Body of pancreas (tissue), 4 donors: ENCODE measurements around the gene MRPL9. TPM values are rescaled to one million over a fixed set of nuclear protein-coding genes. Genes with fewer than 3 reads are reported as not detected.
"Not testable (repeated sequence)": the region's sequence is repeated elsewhere in the genome, so short reads cannot be mapped to it uniquely, and the experiment has no call there.

ENCODE experiments used
- ATAC-seq: fragments of 150-250 bp; one replicate; pipeline ENCODE4 v1.9.1; 2016
- DNase-seq, 4 donors: peaks; one replicate each; pipeline ENCODE4 v3.0.0-alpha.2; 2019
- H3K27ac ChIP-seq, 4 donors: fragments of 200-600 bp; sonication (generic); 1 replicate in 3 of 4; 2 replicates in 1 of 4; pipeline versions ENCODE4 v1.5.1 to v1.6.1; 2016 to 2019; ENCODE audit warnings: mild to moderate bottlenecking in 1 of 4, mixed read lengths in 1 of 4, moderate library complexity in 1 of 4
- H3K27me3 ChIP-seq, 2 donors: fragments of 200-600 bp; sonication (generic); one replicate each; pipeline ENCODE4 v1.6.0; 2016; ENCODE audit warnings: mild to moderate bottlenecking in 1 of 2
- H3K36me3 ChIP-seq, 2 donors: fragments of 200-600 bp; sonication (generic); replicated peaks in 1 of 2; 2 replicates each; pipeline ENCODE4 v1.5.1; 2016; ENCODE audit warnings: low read depth in 2 of 2; ENCODE audit not compliant: insufficient read depth in 1 of 2
- H3K4me1 ChIP-seq: fragments of 200-600 bp; sonication (generic); one replicate; pipeline ENCODE4 v1.6.0; 2016
- H3K4me3 ChIP-seq, 2 donors: fragments of 200-600 bp; sonication (generic); 1 replicate in 1 of 2; 2 replicates in 1 of 2; pipeline ENCODE4 v1.5.1; 2016 to 2019
- H3K9me3 ChIP-seq, 3 donors: fragments of 200-600 bp; sonication (generic); 1 replicate in 2 of 3; 2 replicates in 1 of 3; pipeline ENCODE4 v1.5.1; 2016
- CTCF ChIP-seq, 7 experiments: fragments of 450-650 bp in 4 of 7; fragments of 200-600 bp in 3 of 7; sonication (generic) in 3 of 7; IDR thresholded peaks; one replicate each; pipeline ENCODE4 v1.5.1; 2016 to 2019; ENCODE audit warnings: antibody characterized with exemption in 7 of 7
- POLR2A ChIP-seq, 3 donors: fragments of 450-650 bp; IDR thresholded peaks; one replicate each; pipeline ENCODE4 v1.6.1; 2016; ENCODE audit warnings: antibody characterized with exemption in 3 of 3, mild to moderate bottlenecking in 2 of 3
- WGBS, 2 donors: methylation state at CpG; one replicate each; pipeline ENCODE4 v1.1.5; 2017; 5-methylcytosine and 5-hydroxymethylcytosine counted together
- intact Hi-C: fragments of 100-400 bp; cut with DNase I; formaldehyde crosslinking; loops from one replicate; pipeline ENCODE4 v1.15.1; 2023
- total RNA-seq, 2 donors: library from RNA; depleted of rRNA; stranded (reverse); fragments of >200 nt; gene quantifications; one replicate each; pipeline ENCODE4 v1.1.0, GENCODE V29; 2016

MRPL9 gene
- total RNA-seq, 2 donors from 2014 or later: 24.6 to 40.2 TPM

- Histone ChIP-seq H3K27me3 (no peaks in the 10 kb centered on the region), H3K4me1 (peaks cover 8% of the 10 kb centered on the region), H3K27ac (peak within 1 kb of the TSS; percentile 35 to 79 (median 63)), H3K9me3 (no peaks in the 10 kb centered on the region), H3K36me3 (no peaks in the 10 kb centered on the region), H3K4me3 (peak within 1 kb of the TSS; percentile 66 to 90)
- DNase-seq (peak; percentile 98 to 99 (median 98)), ATAC-seq (peak; percentile 99)
- WGBS, 2 donors: 0 to 1% methylated on average over 40 to 58 of the region's 58 CpGs
- peak in 4 of 7 experiments; percentile 7 to 70 (median 46) for TF ChIP-seq CTCF (IDR thresholded peaks at IDR 0.05)
- TF ChIP-seq POLR2A (IDR thresholded peaks at IDR 0.05): peak; percentile 60 to 84 (median 81)
- intact Hi-C loops: no loop called here
Observed at GRCh38 chr1:151790071-151790939, 27.0 kb upstream of the MRPL9 start, which contains the start of gene TDRKH. Gene TDRKH (minus strand): TSS chr1:151790500. CDS start chr1:151783022, 7,478 bp downstream.

- no peaks in the 10 kb centered on the region for H3K27me3 ChIP-seq
- H3K4me1 ChIP-seq: peaks cover 8% of the 10 kb centered on the region
- TF ChIP-seq CTCF (IDR thresholded peaks at IDR 0.05): no peak
- H3K4me3 ChIP-seq: no peak overlapping the region
- H3K9me3 ChIP-seq: no peaks in the 10 kb centered on the region
- no peak for ATAC-seq
- DNase-seq: no peak
- 83 to 92% methylated on average over 3 of the region's 3 CpGs for WGBS, 2 donors
- no peaks in the 10 kb centered on the region for H3K36me3 ChIP-seq
- intact Hi-C loops: no loop called here
- no peak overlapping the region for H3K27ac ChIP-seq
Observed at GRCh38 chr1:151787689-151788088, 24.4 kb upstream of the MRPL9 start.

GRCh38 chr1:151783796-151784195 is 20.5 kb upstream of the MRPL9 start:
- H3K9me3 ChIP-seq: no peaks in the 10 kb centered on the region
- intact Hi-C loops: no loop called here
- H3K4me3 ChIP-seq: no peak overlapping the region
- ATAC-seq (no peak), DNase-seq (no peak)
- H3K27ac ChIP-seq: no peak overlapping the region
- TF ChIP-seq POLR2A (IDR thresholded peaks at IDR 0.05) (no peak), CTCF (IDR thresholded peaks at IDR 0.05) (no peak)
- H3K36me3 ChIP-seq: no peaks in the 10 kb centered on the region
- 70 to 75% methylated on average over 2 of the region's 2 CpGs for WGBS, 2 donors
- H3K27me3 ChIP-seq: no peaks in the 10 kb centered on the region
- H3K4me1 ChIP-seq: no peaks in the 10 kb centered on the region

GRCh38 chr1:151782741-151783140 is 19.4 kb upstream of the MRPL9 start:
- Histone ChIP-seq H3K9me3 (no peaks in the 10 kb centered on the region), H3K27ac (no peak overlapping the region), H3K27me3 (no peaks in the 10 kb centered on the region), H3K4me1 (no peaks in the 10 kb centered on the region), H3K4me3 (no peak overlapping the region), H3K36me3 (no peaks in the 10 kb centered on the region)
- ATAC-seq: no peak
- intact Hi-C loops: no loop called here
- TF ChIP-seq CTCF (IDR thresholded peaks at IDR 0.05) (no peak), POLR2A (IDR thresholded peaks at IDR 0.05) (no peak)
- no peak for DNase-seq
- WGBS, 2 donors: 79 to 93% methylated on average over 3 of the region's 3 CpGs

- H3K4me3 ChIP-seq, DNase-seq, H3K27me3 ChIP-seq, H3K36me3 ChIP-seq, H3K27ac ChIP-seq, H3K4me1 ChIP-seq, H3K9me3 ChIP-seq, intact Hi-C loops, ATAC-seq: not testable (repeated sequence)
- WGBS, 2 donors: 82 to 86% methylated on average over 5 of the region's 5 CpGs
Observed at GRCh38 chr1:151782026-151782425, 18.7 kb upstream of the MRPL9 start.

- intact Hi-C loops, H3K27me3 ChIP-seq, H3K27ac ChIP-seq, H3K4me3 ChIP-seq, H3K9me3 ChIP-seq, ATAC-seq, DNase-seq, H3K36me3 ChIP-seq, H3K4me1 ChIP-seq: not testable (repeated sequence)
- WGBS, 2 donors: 91 to 93% methylated on average over 5 of the region's 5 CpGs
Observed at GRCh38 chr1:151780736-151781135, 17.4 kb upstream of the MRPL9 start.
